Left renal pelvis (tissue), 4 donors: ENCODE data around the gene MTMR12. TPM values are rescaled to one million over a fixed set of nuclear protein-coding genes. Genes with fewer than 3 reads are reported as not detected.

ENCODE experiments used
- DNase-seq, 4 donors: peaks; one replicate each; pipeline ENCODE4 v3.0.0-alpha.2; 2013; ENCODE audit warnings: low read depth in 4 of 4, low spot score in 3 of 4
- polyA plus RNA-seq, 4 donors: library from polyadenylated mRNA; unstranded; fragments of 120-200 nt; gene quantifications; one replicate each; pipeline ENCODE4 v1.2.1, GENCODE V29; 2013; ENCODE audit not compliant: insufficient read length in 4 of 4

Gene MTMR12
- polyA plus RNA-seq, 4 donors: 24.6 to 42.7 (median 34.2) TPM

DNA sequence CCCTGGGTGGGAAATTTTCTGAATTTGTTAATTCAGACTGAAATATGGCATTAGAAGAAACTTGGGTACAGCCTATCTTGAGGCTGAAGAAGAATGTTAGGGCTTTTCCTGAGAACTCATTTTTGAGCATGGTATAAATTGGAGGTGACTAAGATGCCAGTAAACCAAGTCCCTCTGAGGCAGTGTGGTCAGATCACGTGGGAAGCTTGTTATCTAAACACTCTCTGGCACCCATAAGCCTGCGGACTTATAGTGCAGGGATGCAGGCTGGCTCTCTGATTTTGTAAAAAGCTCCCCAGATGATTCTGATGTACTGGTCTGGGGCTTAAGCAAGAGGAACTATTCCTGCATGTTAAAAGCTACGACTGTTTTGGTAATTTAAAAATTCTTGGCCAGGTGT lies 34.3 kb downstream of the MTMR12 start:
- DNase-seq: no peak

GRCh38 chr5:32277798-32278197 lies 34.9 kb downstream of the MTMR12 start:
- DNase-seq: no peak

GRCh38 chr5:32276173-32276853 lies 36.4 kb downstream of the MTMR12 start:
- DNase-seq: no peak

DNA sequence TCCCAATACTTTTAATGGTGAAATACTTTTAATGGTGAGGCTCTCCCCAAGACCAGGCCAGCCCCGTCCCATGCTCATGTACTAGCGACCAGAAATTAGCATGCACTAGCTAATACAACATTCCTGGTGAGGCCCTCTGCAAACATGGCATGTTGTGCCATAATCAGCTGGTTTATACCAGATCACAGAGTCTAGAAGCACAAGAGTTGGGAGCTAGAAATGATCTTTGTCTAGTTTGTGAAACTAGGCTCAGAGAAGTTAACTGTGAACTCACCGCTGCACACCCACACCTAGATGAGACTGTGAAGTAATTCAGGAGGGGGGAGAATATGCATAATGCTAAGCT lies 37.4 kb downstream of the MTMR12 start:
- DNase-seq: no peak

- DNase-seq: no peak
Observed at GRCh38 chr5:32274548-32275395, 38.0 kb downstream of the MTMR12 start.

GRCh38 chr5:32273821-32274220 lies 38.9 kb downstream of the MTMR12 start:
- no peak for DNase-seq

- DNase-seq: no peak
Observed at GRCh38 chr5:32272746-32273145, 40.0 kb downstream of the MTMR12 start.

DNA sequence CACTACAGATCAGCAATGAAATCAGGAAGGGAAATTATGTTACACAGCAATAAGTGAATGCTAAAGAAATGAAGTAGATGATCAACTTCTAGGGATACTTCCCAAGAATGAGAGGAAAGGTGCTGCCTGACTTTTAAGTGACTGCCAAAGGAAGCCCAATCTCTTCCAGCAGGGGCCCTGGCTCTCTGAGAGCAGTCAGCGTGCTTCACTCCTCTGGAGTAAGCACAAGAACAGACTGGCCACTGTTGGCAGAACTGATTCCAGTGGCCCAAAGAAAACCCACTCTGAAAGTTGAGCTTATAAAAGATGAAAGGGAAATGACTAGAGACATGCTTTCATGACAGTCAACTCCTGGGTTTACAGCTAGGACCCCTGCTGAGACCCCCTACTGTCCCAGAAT lies 41.8 kb downstream of the MTMR12 start:
- no peak for DNase-seq

DNA sequence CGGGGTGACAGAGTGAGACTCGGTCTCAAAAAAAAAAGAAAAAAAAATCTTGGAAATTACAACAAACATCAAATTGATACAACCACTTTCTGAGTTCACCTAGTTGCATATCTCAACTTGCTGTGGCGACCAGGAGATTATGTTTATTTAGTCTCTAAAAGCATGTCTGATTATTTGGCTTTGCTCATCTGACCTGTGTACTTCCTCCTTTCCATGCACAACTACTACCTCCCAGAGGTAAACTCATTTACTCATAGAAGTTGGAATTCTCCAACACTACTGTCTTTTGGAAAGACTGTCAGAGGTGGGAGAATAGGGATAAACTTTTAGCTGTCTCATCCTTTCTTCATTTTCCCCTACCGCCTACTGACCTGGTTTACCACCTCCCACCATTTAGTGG lies 42.6 kb downstream of the MTMR12 start:
- no peak for DNase-seq

GRCh38 chr5:32265902-32266301 lies 46.8 kb downstream of the MTMR12 start:
- no peak for DNase-seq

DNA sequence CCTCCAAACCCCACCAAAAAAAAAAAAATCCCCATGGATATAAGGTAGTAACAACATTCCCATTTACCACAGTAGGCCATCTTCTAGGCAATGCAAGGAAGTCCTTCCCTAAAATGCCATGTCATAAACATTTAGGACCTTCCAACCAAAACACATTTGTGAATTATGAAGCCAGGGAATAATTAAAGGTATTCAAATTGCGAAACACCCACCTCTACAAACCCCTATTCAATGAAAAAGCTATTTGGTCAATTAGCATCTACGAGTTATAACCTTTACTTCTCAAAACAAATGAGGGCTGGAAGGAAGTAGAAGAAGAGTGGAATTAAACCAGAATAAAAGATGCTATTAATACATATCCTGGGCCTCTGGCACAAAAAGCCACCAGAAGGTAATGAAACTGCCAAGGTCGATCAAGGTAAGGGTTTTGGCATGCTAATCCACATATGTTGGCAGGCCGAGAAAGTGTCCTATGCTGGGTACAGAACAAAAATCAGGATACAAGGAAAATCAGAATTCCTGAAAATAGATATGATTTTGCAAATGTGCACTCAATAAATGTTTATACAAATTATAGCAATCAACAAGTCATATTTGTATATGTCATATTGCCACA lies 47.7 kb downstream of the MTMR12 start:
- DNase-seq: no peak

- no peak for DNase-seq
Observed at GRCh38 chr5:32263684-32264083, 49.1 kb downstream of the MTMR12 start.

DNA sequence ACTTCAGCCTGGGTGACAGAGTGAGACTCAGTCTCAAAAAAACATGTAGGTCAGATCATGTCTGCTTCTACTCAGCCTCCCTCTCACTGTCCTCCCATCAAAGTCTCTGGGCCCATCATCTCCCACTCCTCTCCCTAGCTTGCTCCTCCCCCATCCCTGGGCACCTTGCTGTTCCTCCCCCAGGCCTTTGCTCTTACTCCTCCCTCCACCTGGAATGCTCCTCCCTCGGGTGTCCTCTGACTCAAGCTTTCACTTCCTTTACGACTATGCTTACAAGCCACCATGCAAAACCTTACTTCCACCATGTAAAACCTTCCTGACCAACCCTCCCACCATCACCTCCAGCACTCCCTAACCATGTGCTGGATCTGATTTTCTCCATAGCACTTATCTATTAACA lies 51.5 kb downstream of the MTMR12 start:
- no peak for DNase-seq

DNA sequence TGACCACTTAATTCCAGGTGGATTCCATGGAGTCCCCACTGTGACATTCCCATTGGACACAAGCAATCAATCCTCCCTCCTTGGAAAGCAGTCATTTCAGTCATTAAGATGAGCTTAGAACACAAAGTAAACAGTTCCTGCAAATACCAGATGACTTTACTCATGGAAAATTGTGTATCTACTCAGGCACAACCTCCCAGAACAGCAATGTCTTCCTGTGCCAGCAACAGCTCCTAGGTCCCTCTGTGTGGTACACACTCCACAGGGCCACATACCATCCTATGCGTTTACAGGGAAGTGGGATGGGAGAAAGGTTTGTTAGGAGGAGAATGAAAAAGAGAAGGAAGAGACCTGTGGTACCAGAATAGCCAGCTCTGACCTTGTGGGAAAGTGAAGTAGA lies 53.7 kb downstream of the MTMR12 start:
- no peak for DNase-seq

DNA sequence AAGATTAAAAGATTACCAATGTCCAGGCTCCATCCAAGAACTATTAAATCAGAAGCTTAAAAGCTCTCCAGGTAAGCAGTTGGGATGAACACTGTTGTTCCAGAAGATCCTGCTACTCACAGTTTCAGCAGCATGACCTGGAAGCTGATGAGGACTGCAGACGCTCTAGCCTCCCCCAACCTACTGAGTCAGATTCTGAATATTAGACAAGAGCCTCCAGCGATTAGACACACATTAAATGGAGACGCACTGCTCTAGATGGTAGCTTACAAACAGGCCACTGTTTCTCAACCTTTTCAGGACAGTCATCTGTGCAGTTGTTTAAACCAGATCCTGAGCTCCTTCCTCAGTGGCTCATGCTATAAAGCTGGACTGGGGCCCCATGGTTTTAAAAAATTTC lies 54.3 kb downstream of the MTMR12 start:
- no peak for DNase-seq

- DNase-seq: no peak
Observed at GRCh38 chr5:32255540-32255900, 57.2 kb downstream of the MTMR12 start.

- DNase-seq: no peak
Observed at GRCh38 chr5:32254881-32255539, 57.7 kb downstream of the MTMR12 start.

GRCh38 chr5:32251871-32252458 lies 60.8 kb downstream of the MTMR12 start:
- no peak for DNase-seq

DNA sequence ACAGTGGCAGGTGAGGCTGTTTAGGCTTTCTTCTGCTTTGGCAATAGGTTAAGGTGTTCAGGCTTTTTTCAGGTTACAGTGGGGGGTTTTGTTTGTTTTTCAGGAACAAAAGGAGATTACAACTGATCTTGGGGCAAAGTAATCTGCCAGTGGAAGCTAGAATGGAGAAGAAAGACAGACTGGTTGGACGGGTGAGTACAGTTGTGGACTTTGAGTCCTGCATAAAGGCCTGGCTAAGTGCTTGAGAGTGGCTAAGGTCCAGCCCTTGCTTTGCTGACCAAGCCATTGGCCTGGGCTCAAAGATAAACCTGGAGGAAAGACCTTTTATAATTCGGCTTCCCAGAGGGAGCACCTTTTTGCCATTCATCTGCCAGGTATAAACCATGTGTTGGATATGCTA lies 63.1 kb downstream of the MTMR12 start:
- no peak for DNase-seq

DNA sequence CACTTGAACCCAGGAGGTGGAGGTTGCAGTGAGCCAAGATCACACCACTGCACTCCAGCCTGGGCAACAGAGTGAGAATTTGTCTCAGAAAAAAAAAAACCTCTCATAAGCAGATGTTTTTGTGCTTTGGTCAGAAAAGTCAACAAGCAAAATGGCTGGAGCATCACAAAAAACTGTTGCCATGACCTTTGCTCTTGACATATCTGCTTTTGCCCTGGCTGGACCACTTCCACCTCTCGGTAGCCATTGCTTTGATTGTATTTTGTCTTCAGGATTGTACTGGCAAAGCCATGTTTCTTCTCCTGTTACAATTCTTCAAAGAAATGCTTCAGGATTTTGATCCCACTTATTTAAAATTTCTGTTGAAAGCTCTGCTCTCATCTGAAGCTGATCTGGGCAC lies 67.0 kb downstream of the MTMR12 start:
- DNase-seq: no peak

GRCh38 chr5:32244017-32244416 lies 68.7 kb downstream of the MTMR12 start:
- no peak for DNase-seq
